Breast epithelium (tissue), 4 donors: ENCODE data around the gene IFI16. TPM values are rescaled to one million over a fixed set of nuclear protein-coding genes. Genes with fewer than 3 reads are reported as not detected.

Source experiments
- DNase-seq, 2 donors: peaks; one replicate each; pipeline ENCODE4 v3.0.0-alpha.2; 2019; ENCODE audit warnings: low spot score in 2 of 2
- H3K27ac ChIP-seq, 2 donors: fragments of 200-600 bp; sonication (generic) in 1 of 2; one replicate each; pipeline ENCODE4 v1.5.1; 2016 to 2019; ENCODE audit warnings: mild to moderate bottlenecking in 1 of 2
- H3K27me3 ChIP-seq, 2 donors: fragments of 200-600 bp; sonication (generic) in 1 of 2; one replicate each; pipeline versions ENCODE4 v1.5.1 to v1.6.0; 2017 to 2019; ENCODE audit warnings: control low read depth in 1 of 2, mild to moderate bottlenecking in 1 of 2
- H3K36me3 ChIP-seq: fragments of 200-600 bp; one replicate; pipeline ENCODE4 v1.5.1; 2019
- H3K4me1 ChIP-seq, 2 donors: fragments of 200-600 bp; sonication (generic); one replicate each; pipeline ENCODE4 v1.5.1; 2016 to 2019; ENCODE audit warnings: control low read depth in 1 of 2
- H3K4me3 ChIP-seq, 3 donors: fragments of 200-600 bp; sonication (generic); 1 replicate in 2 of 3; 2 replicates in 1 of 3; pipeline ENCODE4 v1.5.1; 2016 to 2019; ENCODE audit warnings: mild to moderate bottlenecking in 3 of 3, moderate library complexity in 2 of 3
- H3K9me3 ChIP-seq, 2 donors: fragments of 200-600 bp; sonication (generic) in 1 of 2; one replicate each; pipeline ENCODE4 v1.5.1; 2016 to 2019; ENCODE audit warnings: control low read depth in 1 of 2
- POLR2A ChIP-seq: fragments of 450-650 bp; IDR thresholded peaks from one replicate; pipeline ENCODE4 v1.6.1; 2016; ENCODE audit warnings: antibody characterized with exemption, mild to moderate bottlenecking, moderate library complexity
- POLR2AphosphoS5 ChIP-seq, 3 donors: sonication (generic); formaldehyde crosslinking; IDR thresholded peaks; one replicate each; pipeline ENCODE4 v1.6.1; 2017; ENCODE audit warnings: antibody characterized with exemption in 3 of 3
- intact Hi-C: fragments of 100-400 bp; cut with DNase I; formaldehyde crosslinking; loops from one replicate; pipeline ENCODE4 v1.15.1; 2023; ENCODE audit warnings: low total_unique reads
- total RNA-seq, 3 donors: library from RNA; depleted of rRNA; stranded (reverse); fragments of >200 nt; gene quantifications; one replicate each; pipeline ENCODE4 v1.1.0, GENCODE V29; 2016
- TF ChIP-seq, protein P1 (sequence below), 3 donors: fragments of 450-650 bp; IDR thresholded peaks; one replicate each; pipeline ENCODE4 v1.5.1; 2016 to 2017; ENCODE audit warnings: antibody characterized with exemption in 3 of 3, mild to moderate bottlenecking in 3 of 3, moderate library complexity in 3 of 3

Gene IFI16
- total RNA-seq, 3 donors from 2014 or later = 96.2 to 132 (median 109) TPM

- H3K4me3 ChIP-seq = no peak overlapping the region
Observed at GRCh38 chr1:159090286-159091179, 80.8 kb downstream of the IFI16 start.

DNA sequence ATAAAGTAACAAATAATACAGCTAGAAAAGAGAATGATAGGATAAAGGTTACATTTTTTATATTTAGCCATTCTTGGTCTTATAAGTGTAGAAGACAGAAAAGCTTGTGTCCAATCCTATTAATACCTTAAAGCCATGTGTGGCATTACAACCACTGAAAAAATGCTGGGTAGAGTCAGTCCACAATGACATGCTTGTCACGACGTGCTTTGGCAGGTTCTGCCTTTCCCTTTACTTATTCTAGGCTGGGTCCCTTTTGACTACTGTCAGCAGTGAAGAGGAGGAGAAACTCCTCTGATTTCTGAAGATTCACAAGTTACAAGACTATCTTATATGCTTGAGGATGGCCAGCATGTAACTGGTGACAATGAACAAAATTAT is 81.5 kb downstream of the IFI16 start:
- H3K4me3 ChIP-seq = no peak overlapping the region
- no peaks in the 10 kb centered on the region for H3K36me3 ChIP-seq
- H3K27ac ChIP-seq = no peak overlapping the region
- no peaks in the 10 kb centered on the region for H3K27me3 ChIP-seq
- TF ChIP-seq, protein P1, sequence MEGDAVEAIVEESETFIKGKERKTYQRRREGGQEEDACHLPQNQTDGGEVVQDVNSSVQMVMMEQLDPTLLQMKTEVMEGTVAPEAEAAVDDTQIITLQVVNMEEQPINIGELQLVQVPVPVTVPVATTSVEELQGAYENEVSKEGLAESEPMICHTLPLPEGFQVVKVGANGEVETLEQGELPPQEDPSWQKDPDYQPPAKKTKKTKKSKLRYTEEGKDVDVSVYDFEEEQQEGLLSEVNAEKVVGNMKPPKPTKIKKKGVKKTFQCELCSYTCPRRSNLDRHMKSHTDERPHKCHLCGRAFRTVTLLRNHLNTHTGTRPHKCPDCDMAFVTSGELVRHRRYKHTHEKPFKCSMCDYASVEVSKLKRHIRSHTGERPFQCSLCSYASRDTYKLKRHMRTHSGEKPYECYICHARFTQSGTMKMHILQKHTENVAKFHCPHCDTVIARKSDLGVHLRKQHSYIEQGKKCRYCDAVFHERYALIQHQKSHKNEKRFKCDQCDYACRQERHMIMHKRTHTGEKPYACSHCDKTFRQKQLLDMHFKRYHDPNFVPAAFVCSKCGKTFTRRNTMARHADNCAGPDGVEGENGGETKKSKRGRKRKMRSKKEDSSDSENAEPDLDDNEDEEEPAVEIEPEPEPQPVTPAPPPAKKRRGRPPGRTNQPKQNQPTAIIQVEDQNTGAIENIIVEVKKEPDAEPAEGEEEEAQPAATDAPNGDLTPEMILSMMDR (IDR thresholded peaks at IDR 0.05) = no peak
- H3K9me3 ChIP-seq = no peaks in the 10 kb centered on the region
- intact Hi-C loops = no loop called here
- H3K4me1 ChIP-seq = no peaks in the 10 kb centered on the region
- DNase-seq = no peak

More at GRCh38 chr1:159090286-159091179, 80.8 kb downstream of the IFI16 start:
- Histone ChIP-seq H3K36me3 (no peaks in the 10 kb centered on the region), H3K4me1 (no peaks in the 10 kb centered on the region), H3K27me3 (no peaks in the 10 kb centered on the region), H3K27ac (no peak overlapping the region), H3K9me3 (no peaks in the 10 kb centered on the region)
- TF ChIP-seq, protein P1 (IDR thresholded peaks at IDR 0.05) = no peak
- no peak for TF ChIP-seq POLR2AphosphoS5 (IDR thresholded peaks at IDR 0.05)
- no peak for TF ChIP-seq POLR2A
- no peak for DNase-seq
- intact Hi-C loops = no loop called here

- H3K36me3 ChIP-seq = no peaks in the 10 kb centered on the region
- H3K4me3 ChIP-seq = no peak overlapping the region
- no peaks in the 10 kb centered on the region for H3K9me3 ChIP-seq
- DNase-seq = no peak
- no peaks in the 10 kb centered on the region for H3K27me3 ChIP-seq
- TF ChIP-seq POLR2AphosphoS5 (IDR thresholded peaks at IDR 0.05) (no peak), POLR2A (no peak)
- TF ChIP-seq, protein P1 (IDR thresholded peaks at IDR 0.05) = no peak
- intact Hi-C loops = no loop called here
- no peaks in the 10 kb centered on the region for H3K4me1 ChIP-seq
- H3K27ac ChIP-seq = no peak overlapping the region
Observed at GRCh38 chr1:159091607-159092031, 81.9 kb downstream of the IFI16 start.

DNA sequence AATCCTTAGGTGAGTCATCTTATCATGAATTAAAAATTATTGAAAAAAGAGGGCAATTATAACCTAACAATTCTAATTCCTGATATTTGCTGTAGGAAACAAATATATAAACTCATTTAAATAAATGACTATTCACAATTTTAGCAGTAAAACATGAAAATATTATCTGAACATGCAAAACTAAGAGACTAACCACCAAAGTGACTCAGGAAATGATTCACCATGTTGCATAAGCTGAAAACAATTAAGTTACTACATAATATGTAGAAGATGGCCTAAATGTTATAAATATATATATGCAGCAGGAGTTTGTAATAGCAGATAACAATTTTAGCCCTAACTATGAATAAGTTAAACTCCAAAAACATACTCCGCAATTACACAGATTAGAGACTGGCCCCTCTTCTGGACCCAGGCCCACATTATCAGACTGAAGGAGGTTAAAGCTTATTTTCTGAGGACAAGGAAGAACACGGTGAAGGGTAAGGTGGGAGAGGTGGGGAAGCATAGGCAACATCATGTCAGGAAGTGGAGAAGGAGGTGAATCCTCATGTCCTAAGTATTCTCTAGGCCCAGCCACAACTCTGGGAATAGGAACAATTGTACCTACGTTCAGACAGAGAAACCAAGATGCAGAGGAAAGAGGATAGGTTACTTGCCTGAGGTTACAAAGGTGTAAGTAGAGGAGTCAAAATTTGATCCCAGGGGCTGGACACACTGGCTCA is 82.5 kb downstream of the IFI16 start:
- TF ChIP-seq POLR2AphosphoS5 (IDR thresholded peaks at IDR 0.05) = no peak
- TF ChIP-seq POLR2A = no peak
- TF ChIP-seq, protein P1 (IDR thresholded peaks at IDR 0.05) = no peak
- Histone ChIP-seq H3K4me1 (no peaks in the 10 kb centered on the region), H3K4me3 (no peak overlapping the region)

GRCh38 chr1:159098596-159098995 is 88.9 kb downstream of the IFI16 start:
- Histone ChIP-seq H3K27me3 (no peaks in the 10 kb centered on the region), H3K9me3 (no peaks in the 10 kb centered on the region), H3K4me1 (no peaks in the 10 kb centered on the region), H3K27ac (no peak overlapping the region), H3K4me3 (no peak overlapping the region), H3K36me3 (no peaks in the 10 kb centered on the region)
- intact Hi-C loops = no loop called here
- no peak for DNase-seq
- TF ChIP-seq, protein P1 (IDR thresholded peaks at IDR 0.05) = no peak
- TF ChIP-seq POLR2AphosphoS5 (IDR thresholded peaks at IDR 0.05) (no peak), POLR2A (no peak)

More for the DNA sequence above, 82.5 kb downstream of the IFI16 start:
- Histone ChIP-seq H3K36me3 (no peaks in the 10 kb centered on the region), H3K27ac (no peak overlapping the region), H3K27me3 (no peaks in the 10 kb centered on the region), H3K9me3 (no peaks in the 10 kb centered on the region)
- no peak for DNase-seq
- intact Hi-C loops = no loop called here
